ENCODE measurements around the gene SCEL. TPM values are rescaled to one million over a fixed set of nuclear protein-coding genes. Genes with fewer than 3 reads are reported as not detected.
A peak's percentile ranks its signal among the peaks of the same experiment; 100 is the strongest.

SCEL gene
- total RNA-seq, 1 donor from 2014 or later = not detected

- no peaks in the 10 kb centered on the region for H3K36me3 Mint-ChIP-seq
- no peak for TF ChIP-seq EZH2phosphoT487 (IDR thresholded peaks at IDR 0.05)
- no peak for TF ChIP-seq EZH2 (IDR thresholded peaks at IDR 0.05)
- TF ChIP-seq CTCF (IDR thresholded peaks at IDR 0.05) = no peak
- Histone ChIP-seq H3F3A (ENCODE audit: low read depth) (no peaks in the 10 kb centered on the region), H3K4me1 (no peaks in the 10 kb centered on the region), H3K9ac (no peak overlapping the region), H3K79me2 (ENCODE audit: low read depth) (no peaks in the 10 kb centered on the region), H3K36me3 (no peaks in the 10 kb centered on the region), H2AFZ (replicated peaks) (no peak overlapping the region), H3K27me3 (no peaks in the 10 kb centered on the region), H3K27ac (no peak overlapping the region), H3K4me2 (no peak overlapping the region), H4K20me1 (ENCODE audit: low read depth) (no peaks in the 10 kb centered on the region), H3K4me3 (no peak overlapping the region), H3K9me3 (ENCODE audit: low read depth) (no peaks in the 10 kb centered on the region)
- no peak overlapping the region for H3K27ac Mint-ChIP-seq
- no peaks in the 10 kb centered on the region for H3K9me3 Mint-ChIP-seq
- no peaks in the 10 kb centered on the region for H3K4me1 Mint-ChIP-seq
- no peaks in the 10 kb centered on the region for H3K27me3 Mint-ChIP-seq (ENCODE audit: insufficient read depth, low read depth)
- DNase-seq (ENCODE audit: low spot score) = no peak
- no peak overlapping the region for H3K4me3 Mint-ChIP-seq
Measured at GRCh38 chr13:77511552-77511951, 24.0 kb upstream of the SCEL start.

- Mint-ChIP-seq H3K4me3 (no peak overlapping the region), H3K27me3 (ENCODE audit: insufficient read depth, low read depth) (no peaks in the 10 kb centered on the region), H3K4me1 (no peaks in the 10 kb centered on the region), H3K27ac (no peak overlapping the region), H3K36me3 (no peaks in the 10 kb centered on the region), H3K9me3 (no peaks in the 10 kb centered on the region)
- H3K4me1 ChIP-seq = no peaks in the 10 kb centered on the region
- H2AFZ ChIP-seq (replicated peaks) = peak overlapping the region; percentile 51
- H3K27ac ChIP-seq = no peak overlapping the region
- no peaks in the 10 kb centered on the region for H3K9me3 ChIP-seq (ENCODE audit: low read depth)
- H3K36me3 ChIP-seq = no peaks in the 10 kb centered on the region
- no peaks in the 10 kb centered on the region for H3K27me3 ChIP-seq
- no peak overlapping the region for H3K4me3 ChIP-seq
- DNase-seq (ENCODE audit: low spot score) = no peak
- H3K9ac ChIP-seq = no peak overlapping the region
- TF ChIP-seq EZH2phosphoT487 (IDR thresholded peaks at IDR 0.05) (no peak), CTCF (IDR thresholded peaks at IDR 0.05) (no peak), EZH2 (IDR thresholded peaks at IDR 0.05) (no peak)
- no peak overlapping the region for H3K4me2 ChIP-seq
- no peaks in the 10 kb centered on the region for H3K79me2 ChIP-seq (ENCODE audit: low read depth)
- no peaks in the 10 kb centered on the region for H4K20me1 ChIP-seq (ENCODE audit: low read depth)
- no peaks in the 10 kb centered on the region for H3F3A ChIP-seq (ENCODE audit: low read depth)
Measured at GRCh38 chr13:77513719-77514335, 21.7 kb upstream of the SCEL start.

GRCh38 chr13:77514336-77514726, 21.2 kb upstream of the SCEL start:
- H3F3A ChIP-seq (ENCODE audit: low read depth) = no peaks in the 10 kb centered on the region
- no peak overlapping the region for H3K27ac ChIP-seq
- Mint-ChIP-seq H3K27me3 (ENCODE audit: insufficient read depth, low read depth) (no peaks in the 10 kb centered on the region), H3K36me3 (no peaks in the 10 kb centered on the region), H3K4me1 (no peaks in the 10 kb centered on the region), H3K4me3 (no peak overlapping the region), H3K9me3 (no peaks in the 10 kb centered on the region), H3K27ac (no peak overlapping the region)
- TF ChIP-seq CTCF (IDR thresholded peaks at IDR 0.05) (no peak), EZH2phosphoT487 (IDR thresholded peaks at IDR 0.05) (no peak), EZH2 (IDR thresholded peaks at IDR 0.05) (no peak)
- H3K79me2 ChIP-seq (ENCODE audit: low read depth) = no peaks in the 10 kb centered on the region
- H3K9me3 ChIP-seq (ENCODE audit: low read depth) = no peaks in the 10 kb centered on the region
- H3K4me2 ChIP-seq = no peak overlapping the region
- H3K36me3 ChIP-seq = no peaks in the 10 kb centered on the region
- H3K9ac ChIP-seq = no peak overlapping the region
- no peak for DNase-seq (ENCODE audit: low spot score)
- no peak overlapping the region for H3K4me3 ChIP-seq
- H3K4me1 ChIP-seq = no peaks in the 10 kb centered on the region
- no peaks in the 10 kb centered on the region for H3K27me3 ChIP-seq
- no peaks in the 10 kb centered on the region for H4K20me1 ChIP-seq (ENCODE audit: low read depth)
- no peak overlapping the region for H2AFZ ChIP-seq (replicated peaks)

Data from neural progenitor cell (in vitro differentiated cells).